ENCODE measurements around the gene HCRT.

DNA sequence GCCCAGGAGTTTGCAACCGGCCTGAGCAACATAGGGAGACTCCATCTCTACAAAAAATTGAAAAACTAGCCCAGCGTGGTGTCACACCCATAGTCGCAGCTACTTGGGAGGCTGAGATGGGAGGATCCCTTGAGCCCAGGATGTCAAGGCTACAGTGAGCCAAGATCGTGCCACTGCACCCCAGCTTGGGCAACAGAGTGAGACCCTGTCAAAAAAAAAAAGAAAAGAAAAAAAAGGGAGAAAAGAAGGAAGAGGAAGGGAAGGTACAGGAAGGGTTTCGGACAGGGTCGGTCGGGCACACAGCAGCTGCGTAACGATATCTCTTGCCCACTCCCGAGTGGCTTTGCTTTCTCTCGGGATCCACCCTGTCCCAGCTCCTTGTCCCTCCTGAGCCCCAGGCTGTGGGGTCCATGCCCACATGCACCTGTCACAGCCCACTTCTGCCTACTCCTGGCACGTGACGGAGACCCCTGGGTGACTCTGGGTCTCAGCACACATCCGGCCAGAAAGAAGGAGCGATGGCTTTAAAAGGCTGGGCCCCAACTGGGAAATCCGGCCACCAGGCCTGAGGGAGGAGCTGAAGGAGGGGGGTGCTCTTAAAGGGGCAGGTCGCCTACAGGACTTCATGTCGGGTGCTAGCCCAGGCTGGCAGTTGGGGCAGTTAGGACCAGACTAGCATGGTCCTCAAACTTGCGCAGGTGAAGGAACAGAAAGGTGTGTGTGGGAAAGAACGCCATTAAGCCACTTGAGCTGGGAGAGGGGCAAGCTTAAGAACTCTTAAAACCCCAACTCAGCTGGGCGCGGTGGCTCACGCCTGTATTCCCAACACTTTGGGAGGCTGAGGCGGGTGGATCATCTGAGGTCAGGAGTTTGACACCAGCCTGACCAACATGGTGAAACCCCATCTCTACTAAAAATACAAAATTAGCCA is 9.0 kb upstream of the HCRT start, which contains the start of gene GHDC:
- TF ChIP-seq POLR2AphosphoS5 (IDR thresholded peaks at IDR 0.05; ENCODE audit: low read depth, low read length) (no peak), POLR2A (IDR thresholded peaks at IDR 0.05; ENCODE audit: low read depth, low read length) (no peak), TAF1 (IDR thresholded peaks at IDR 0.05; ENCODE audit: low read depth, low read length) (no peak), SPI1 (IDR thresholded peaks at IDR 0.05; ENCODE audit: low read depth, low read length) (no peak)

All from GM12891 (cell line).